NCI-H1694 (cell line): Measurements from ENCODE around the gene ERV3-1.
"Not testable (repeated sequence)": the region's sequence is repeated elsewhere in the genome, so short reads cannot be mapped to it uniquely, and the experiment has no call there.

Experiments used
- DNase-seq: peaks from one replicate; lab custom pipeline; 2025; lab: John Stamatoyannopoulos, UW

Gene ERV3-1

GRCh38 chr7:65006094-65006992, at the start of gene ERV3-1:
TSS of gene ERV3-1 (minus strand) at chr7:65006687. CDS start at chr7:64993026, 13,661 bp downstream.
- peak; percentile 96 for DNase-seq

GRCh38 chr7:65055786-65056185, 49.3 kb upstream of the ERV3-1 start:
- DNase-seq, result not testable (repeated sequence)

- DNase-seq, result not testable (repeated sequence)
These were observed 48.0 kb upstream of the ERV3-1 start for GRCh38 chr7:65054466-65054994.

- DNase-seq, result not testable (repeated sequence)
These were observed 45.2 kb upstream of the ERV3-1 start for GRCh38 chr7:65051654-65052053.

- DNase-seq, result not testable (repeated sequence)
These were observed 44.7 kb upstream of the ERV3-1 start for GRCh38 chr7:65051139-65051538.

DNA sequence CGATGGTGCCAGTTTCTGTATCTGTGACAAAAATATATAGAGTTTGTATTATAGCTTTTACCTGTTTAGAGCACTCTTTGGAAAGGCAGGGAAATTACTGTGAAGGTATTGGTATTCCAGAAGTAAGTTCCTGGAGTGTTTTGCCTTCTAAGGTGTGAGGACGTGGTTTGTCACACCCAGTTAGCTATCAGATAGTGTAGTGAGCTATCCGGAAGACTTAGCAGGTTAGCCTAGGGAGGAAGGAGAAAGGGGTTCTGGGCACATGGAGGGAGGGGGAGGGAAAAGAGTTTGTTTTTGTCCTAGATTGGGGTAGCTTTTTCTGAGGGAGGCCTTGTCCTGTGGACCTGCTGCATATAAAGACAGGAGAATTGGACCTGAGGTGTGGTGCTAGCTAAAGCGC, 39.8 kb upstream of the ERV3-1 start:
- not testable (repeated sequence) for DNase-seq

DNA sequence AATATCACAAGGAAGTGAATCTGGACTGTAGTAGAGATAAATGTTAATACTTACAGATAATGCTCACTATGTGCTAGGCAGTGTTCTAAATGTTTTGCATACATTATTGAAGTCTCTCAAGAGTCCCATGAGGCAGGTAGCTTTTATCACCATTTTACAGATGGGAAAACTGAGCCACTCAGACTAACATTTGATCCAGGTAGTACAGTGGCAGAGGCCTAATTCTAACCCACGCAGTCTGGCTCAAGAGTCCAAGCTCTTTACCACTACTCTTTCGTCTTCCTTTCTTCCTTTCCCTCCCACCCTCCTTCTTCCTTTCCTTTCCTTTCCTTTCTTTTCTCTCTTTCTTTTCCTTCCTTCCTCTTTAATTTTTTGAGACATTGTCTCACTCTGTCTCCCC, 39.1 kb upstream of the ERV3-1 start:
- DNase-seq, result not testable (repeated sequence)

- not testable (repeated sequence) for DNase-seq
These were observed 32.3 kb upstream of the ERV3-1 start for GRCh38 chr7:65038767-65039166.

GRCh38 chr7:65037740-65038688, 31.5 kb upstream of the ERV3-1 start:
- DNase-seq, result peak; percentile 55

- DNase-seq, result not testable (repeated sequence)
These were observed 30.0 kb upstream of the ERV3-1 start for GRCh38 chr7:65036526-65036925.

- not testable (repeated sequence) for DNase-seq
These were observed 29.0 kb upstream of the ERV3-1 start for GRCh38 chr7:65035469-65035868.

DNA sequence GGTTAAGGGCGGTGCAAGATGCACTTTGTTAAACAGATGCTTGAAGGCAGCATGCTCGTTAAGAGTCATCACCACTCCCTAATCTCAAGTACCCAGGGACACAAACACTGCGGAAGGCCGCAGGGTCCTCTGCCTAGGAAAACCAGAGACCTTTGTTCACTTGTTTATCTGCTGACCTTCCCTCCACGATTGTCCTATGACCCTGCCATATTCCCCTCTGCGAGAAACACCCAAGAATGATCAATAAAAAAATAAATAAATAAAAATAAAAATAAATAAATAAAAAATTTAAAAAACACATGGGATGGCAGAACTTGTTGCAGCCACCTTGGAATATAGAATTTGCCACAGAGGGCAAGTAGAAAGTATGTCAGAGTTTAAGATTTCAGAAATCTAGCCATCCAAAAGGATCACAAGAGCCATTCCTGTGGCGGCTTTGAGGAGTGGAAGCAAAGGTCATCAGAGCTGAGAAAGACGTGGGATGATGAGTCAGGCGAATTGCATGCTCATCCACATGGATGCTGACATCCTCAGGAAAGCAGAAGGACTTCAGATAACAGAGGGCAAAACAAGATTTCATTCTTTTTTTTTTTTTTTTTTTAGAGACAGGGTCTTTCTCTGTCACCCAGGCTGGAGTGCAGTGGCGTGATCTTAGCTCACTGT, 27.8 kb upstream of the ERV3-1 start:
- DNase-seq, result not testable (repeated sequence)

- DNase-seq, result not testable (repeated sequence)
These were observed 26.9 kb upstream of the ERV3-1 start for GRCh38 chr7:65033391-65033790.

- not testable (repeated sequence) for DNase-seq
These were observed 18.5 kb upstream of the ERV3-1 start for GRCh38 chr7:65025023-65025422.

DNA sequence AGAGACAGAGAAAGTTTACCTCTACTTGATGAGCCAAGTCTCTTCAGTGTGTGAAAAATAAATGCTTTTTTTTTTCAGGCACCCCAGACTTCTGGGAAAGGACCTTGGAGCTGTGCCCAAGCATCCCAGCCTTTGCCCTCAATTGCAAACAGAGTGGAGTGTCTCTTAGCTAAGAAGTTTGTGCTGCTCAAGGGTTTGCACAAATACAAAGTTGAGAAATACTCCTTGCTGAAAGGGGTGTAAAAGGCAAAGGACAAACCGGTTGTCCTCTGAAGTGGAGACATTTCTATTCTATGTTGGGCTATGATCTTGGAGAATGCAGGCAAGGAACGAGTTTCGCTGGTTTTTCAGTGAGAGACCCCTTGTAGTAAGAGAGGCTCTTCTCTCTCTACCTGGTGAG, 14.5 kb upstream of the ERV3-1 start:
- DNase-seq, result not testable (repeated sequence)

DNA sequence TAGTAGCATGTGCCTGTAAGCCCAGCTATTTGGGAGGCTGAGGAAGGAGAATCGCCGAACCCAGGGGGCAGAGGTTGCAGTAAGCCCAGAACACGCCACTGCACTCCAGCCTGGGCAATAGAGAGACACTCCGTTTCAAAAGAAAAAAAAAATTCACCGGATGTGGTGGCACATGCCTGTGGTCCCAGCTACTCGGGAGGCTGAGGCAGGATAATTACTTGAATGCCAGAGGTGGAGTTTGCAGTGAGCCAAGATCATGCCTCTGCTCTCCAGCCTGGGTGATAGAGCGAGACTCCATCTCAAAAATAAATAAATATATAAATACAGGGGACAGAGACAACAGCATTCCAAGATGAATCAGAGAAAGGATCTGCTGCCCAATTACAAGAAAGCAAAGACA, 3.4 kb upstream of the ERV3-1 start:
- DNase-seq, result not testable (repeated sequence)

GRCh38 chr7:65009394-65009793, 2.9 kb upstream of the ERV3-1 start:
- not testable (repeated sequence) for DNase-seq

DNA sequence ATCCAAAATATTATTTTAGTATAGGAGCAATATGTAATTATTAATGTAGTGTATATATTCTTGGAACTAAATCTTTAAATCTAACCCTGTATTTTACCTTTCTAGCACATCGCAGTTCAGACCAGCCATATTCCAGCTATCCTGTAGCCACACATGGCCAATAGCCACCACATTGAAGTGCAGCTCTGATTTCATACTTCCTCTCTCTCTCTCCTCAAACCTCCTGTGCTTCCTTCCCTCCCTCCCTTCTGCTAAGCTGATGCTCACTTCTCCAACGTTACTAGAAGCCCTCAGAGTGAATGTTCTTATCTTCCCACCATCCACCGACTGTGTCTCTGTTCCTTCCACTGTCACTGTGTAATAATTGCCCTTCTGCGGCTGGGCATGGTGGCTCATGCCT, 549 bp upstream of the ERV3-1 start:
- not testable (repeated sequence) for DNase-seq

DNA sequence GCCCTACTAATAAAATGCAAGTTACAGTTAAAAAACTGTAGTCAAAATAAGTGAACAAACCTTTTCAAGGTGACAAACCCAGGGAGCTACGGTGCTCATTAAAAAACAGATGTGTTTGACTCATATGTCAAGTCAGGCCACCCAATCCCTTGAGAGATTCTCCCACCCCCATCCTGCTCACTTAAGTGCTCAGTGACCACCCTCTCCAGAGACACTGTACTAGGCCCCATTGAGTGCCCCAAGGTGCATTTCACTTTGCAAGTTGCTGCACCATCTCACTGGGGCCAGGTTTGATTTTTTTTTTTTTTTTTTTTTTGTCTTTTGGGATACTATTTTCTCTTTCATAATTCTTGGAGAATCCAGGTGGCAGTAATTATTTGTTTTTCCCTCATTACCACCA, 1.9 kb downstream of the ERV3-1 start:
- DNase-seq, result no peak

- no peak for DNase-seq
These were observed 3.4 kb downstream of the ERV3-1 start for GRCh38 chr7:65002972-65003585.

DNA sequence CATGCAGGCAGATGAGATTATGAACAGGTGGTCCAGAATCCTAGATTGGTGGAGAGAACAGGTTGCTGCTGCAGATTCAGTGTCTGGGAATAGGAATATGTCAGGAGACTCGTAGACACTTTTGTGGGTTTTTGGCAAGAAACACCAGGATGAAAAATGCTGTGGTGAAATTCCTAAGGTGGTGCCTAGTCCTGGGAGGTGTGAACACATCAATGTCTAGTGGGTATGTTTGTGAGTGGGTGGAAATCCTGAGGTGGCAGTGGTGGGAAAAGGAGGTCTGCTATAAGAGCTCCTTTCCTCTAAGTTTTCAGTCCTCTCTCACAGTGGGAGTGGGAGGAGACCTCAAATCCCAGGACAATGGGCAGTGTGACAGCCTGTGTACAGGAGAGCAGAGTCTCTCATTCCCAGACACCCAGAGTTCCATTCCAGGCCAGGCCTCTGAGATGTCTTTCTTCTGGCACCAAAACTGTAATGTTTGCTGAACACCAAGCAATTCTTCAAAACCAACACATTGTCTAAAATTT, 5.1 kb downstream of the ERV3-1 start:
- DNase-seq, result no peak
